HG02970 (cell line): Measurements from ENCODE around the gene MCL1.
"Not testable (repeated sequence)": the region's sequence is repeated elsewhere in the genome, so short reads cannot be mapped to it uniquely, and the experiment has no call there.

Experiments
- ATAC-seq: cut with Tn5 transposase; IDR thresholded peaks from one replicate; pipeline ENCODE4 v1.9.1; 2021; ENCODE audit warnings: mild to moderate bottlenecking, moderate library complexity, moderate number of reproducible peaks; ENCODE audit not compliant: unreplicated experiment, low FRiP score

MCL1 gene

DNA sequence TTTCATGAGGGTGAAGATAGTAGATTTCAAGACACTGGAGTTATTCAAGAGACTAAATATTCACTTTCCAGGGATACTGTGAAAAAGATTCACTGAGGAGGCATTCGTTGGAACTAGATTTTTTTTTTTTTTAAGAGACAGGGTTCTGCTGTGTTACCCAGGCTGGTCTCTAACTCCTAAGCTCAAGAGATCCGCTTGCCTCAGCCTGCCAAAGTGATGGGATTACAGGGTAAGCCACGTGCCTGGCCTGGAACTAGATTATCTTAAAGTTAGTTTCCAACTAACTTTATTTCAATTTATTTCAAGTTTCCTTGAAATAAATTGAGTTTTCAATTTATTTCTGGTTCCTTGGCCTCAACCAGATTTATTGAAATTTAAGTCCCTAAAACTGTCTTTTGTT is 24.3 kb upstream of the MCL1 start:
- ATAC-seq, result no peak

- ATAC-seq, result not testable (repeated sequence)
Measured at GRCh38 chr1:150602372-150602771, 23.0 kb upstream of the MCL1 start.

- ATAC-seq, result no peak
Measured at GRCh38 chr1:150601540-150601939, 22.1 kb upstream of the MCL1 start.

- ATAC-seq, result not testable (repeated sequence)
Measured at GRCh38 chr1:150598346-150598745, 18.9 kb upstream of the MCL1 start.

- ATAC-seq, result no peak
Measured at GRCh38 chr1:150596976-150597375, 17.6 kb upstream of the MCL1 start.

DNA sequence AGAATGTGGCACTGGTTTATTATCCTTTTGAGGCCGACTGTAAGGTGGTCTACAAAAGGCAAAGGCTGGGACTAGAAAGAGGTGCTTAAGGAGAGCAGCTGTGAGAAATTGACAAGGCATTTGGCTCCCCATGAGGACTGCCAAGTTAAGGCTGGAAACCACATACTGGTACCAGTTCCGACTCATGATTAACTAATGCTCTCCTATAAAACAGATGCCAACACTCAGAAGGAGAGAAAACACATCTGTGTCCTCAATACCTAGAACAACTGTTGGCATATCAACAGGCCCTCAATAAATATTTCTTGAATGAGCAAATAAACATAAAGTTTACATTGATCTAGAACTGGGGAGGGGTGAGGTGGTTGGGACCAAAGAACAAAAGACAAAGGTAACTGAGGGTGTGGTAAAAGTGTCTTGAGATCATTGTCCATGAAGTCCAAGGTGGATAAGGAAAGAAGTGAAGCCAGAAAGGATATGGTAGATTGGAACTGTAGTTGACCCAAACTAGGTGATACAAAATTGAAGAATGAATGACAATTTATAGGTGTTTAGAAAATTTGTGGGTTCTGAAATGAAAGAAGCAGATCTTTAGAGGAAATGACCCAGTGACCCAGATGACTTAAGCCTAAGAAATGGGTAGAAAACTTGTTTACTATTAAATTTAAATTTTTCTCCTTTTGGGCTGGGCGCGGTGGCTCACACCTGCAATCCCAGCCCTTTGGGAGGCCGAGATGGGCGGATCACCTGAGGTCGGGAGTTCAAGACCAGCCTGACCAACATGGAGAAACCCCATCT is 16.9 kb upstream of the MCL1 start:
- no peak for ATAC-seq

- no peak for ATAC-seq
Measured at GRCh38 chr1:150582371-150582770, 3.0 kb upstream of the MCL1 start.

DNA sequence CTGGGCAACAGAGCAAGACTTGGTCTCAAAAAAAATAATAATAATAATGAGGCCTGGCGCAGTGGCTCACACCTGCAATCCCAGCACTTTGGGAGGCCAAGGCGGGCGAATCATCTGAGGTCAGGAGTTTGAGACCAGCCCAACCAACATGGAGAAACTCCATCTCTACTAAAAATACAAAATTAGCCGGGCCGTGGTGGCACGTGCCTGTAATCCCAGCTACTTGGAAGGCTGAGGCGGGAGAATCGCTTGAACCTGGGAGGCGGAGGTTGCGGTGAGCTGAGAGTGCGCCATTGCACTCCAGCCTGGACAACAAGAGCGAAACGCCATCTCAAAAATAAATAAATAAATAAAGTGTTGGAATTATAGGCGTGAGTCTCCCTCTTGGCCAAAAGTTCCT is 2.6 kb upstream of the MCL1 start:
- not testable (repeated sequence) for ATAC-seq

DNA sequence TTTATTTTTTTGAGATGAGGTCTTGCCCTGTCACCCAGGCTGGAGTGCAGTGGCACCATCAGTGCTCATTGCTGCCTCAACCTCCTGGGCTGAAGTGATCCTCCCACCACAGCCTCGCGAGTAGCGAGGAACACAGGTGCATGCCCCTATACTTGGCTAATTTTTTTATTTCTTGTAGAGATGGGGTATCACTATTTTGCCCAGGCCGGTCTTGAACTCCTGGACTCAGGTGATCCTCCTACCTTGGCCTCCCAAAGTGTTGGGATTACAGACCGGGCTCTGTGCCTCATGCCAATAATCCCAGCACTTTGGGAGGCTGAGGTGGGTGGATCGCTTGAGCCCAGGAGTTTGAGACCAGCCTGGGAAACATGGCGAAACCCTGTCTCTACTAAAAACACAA is 2.0 kb upstream of the MCL1 start:
- ATAC-seq, result not testable (repeated sequence)

- not testable (repeated sequence) for ATAC-seq
Measured at GRCh38 chr1:150580966-150581365, 1.6 kb upstream of the MCL1 start.

DNA sequence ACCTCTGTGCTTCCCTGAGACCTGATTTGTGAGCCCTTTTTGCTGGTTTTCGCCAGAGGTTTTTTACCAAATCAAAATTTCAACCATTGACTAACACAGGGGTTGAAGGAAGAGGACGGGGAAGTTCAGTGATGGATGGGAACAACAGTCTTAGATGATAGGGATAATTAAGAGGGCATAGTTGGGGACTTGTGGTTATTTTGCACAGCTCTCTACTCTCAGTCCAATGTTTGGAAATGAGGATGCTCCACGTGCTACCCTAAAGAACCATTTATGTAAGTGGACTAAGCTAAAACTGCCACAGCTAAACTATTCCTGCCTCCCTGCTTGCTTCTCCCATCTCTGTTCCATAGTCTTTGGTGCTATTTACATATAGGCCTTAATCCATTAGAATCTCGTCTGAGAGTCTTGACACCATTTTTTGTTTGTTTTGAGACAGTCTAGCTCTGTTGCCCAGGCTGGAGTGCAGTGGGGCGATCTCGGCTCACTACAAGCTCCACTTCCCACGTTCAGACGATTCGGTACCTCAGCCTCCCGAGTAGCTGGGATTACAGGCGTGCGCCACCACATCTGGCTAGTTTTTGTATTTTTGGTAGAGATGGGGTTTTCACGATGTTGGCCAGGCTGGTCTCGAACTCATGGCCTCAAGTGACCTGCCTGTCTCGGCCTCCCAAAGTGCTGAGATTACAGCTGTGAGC is 684 bp upstream of the MCL1 start:
- ATAC-seq, result no peak

DNA sequence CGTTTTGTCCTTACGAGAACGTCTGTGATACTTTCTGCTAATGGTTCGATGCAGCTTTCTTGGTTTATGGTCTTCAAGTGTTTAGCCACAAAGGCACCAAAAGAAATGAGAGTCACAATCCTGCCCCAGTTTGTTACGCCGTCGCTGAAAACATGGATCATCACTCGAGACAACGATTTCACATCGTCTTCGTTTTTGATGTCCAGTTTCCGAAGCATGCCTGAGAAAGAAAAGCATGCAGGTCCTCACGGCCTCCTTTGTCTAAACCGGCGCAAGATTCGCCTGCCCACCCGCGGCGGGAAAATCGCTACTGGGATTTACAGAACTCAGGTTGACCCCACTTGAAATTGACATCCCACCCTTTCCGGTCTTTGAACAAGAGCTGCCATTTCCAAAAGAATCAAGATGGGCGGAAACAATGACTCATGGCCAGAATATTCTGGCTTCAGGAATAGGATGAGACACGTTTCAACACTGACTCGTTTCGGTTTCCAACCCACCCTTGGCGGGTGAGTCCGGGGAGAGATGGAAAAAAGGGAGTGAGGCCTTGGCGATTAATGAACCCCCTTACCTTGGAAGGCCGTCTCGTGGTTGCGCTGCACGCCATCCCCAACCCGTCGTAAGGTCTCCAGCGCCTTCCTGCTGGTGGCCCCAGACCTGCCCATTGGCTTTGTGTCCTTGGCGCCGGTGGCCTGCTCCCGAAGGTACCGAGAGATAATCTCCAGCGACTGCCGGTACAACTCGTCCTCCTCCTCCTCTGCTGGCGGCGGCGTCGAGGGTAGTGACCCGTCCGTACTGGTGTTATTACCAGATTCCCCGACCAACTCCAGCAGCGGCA is 919 bp downstream of the MCL1 start:
- peak; percentile 5 for ATAC-seq

DNA sequence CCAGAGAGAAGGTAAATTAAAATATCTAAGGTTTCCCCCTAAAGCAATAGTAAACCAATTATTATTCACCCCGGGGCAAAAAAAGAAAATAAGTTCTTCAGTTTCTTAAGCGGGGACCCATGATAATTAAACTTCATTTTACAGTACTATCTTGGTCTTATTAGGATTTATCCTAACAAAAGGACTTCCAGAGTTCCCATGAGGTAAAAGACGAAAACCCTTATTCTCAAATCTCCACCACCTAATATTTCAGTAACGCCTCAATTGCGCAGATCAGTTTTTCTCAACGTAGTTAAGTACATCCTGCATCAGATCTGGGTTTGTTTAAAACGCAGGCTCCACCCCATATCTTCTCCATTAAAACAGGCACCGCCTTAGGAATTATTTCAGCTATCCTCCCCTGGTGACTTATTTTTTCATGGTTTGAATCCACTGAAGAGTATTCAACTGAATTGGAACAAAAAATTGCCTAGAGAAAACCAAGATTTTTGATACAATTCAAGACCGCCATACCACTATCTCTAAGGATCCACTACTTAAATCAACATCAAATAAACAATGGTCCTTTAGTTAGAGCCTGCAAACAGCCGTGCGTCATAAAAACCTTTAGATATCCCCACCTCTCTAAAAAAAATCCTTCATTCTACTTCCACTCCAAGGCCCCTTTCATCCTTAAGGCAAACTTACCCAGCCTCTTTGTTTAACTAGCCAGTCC is 1.7 kb downstream of the MCL1 start:
- no peak for ATAC-seq

- no peak for ATAC-seq
Measured at GRCh38 chr1:150576794-150577556, 2.4 kb downstream of the MCL1 start.

DNA sequence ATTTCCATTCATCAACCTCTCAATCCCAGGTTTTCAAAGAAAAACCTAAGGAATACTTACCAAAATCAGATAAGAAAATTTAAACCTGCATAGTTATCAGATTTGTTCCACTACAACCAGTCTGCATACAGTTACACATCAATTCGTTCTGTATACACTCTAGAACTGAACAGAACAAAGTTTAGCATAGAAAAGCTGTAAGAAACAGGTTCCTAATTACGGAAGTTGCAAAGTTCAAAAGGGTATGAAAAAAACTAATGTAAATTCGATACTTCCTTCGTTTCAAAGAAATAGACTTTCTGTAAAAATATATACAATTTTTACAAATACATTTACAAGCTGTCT is 3.1 kb downstream of the MCL1 start:
- no peak for ATAC-seq

- ATAC-seq, result no peak
Measured at GRCh38 chr1:150575518-150576366, 3.7 kb downstream of the MCL1 start.

GRCh38 chr1:150575072-150575489 is 4.3 kb downstream of the MCL1 start:
- ATAC-seq, result no peak

GRCh38 chr1:150574260-150575071 is 4.9 kb downstream of the MCL1 start:
- ATAC-seq, result no peak
